ENCODE results near the gene BAIAP2. TPM values are rescaled to one million over a fixed set of nuclear protein-coding genes. Genes with fewer than 3 reads are reported as not detected.
"Not testable (repeated sequence)": the region's sequence is repeated elsewhere in the genome, so short reads cannot be mapped to it uniquely, and the experiment has no call there.

Gene BAIAP2
- polyA plus RNA-seq, 6 donors from 2014 or later = 0.19 to 6.1 (median 0.79) TPM

- Mint-ChIP-seq H3K4me3 (peak overlapping the region in 1 of 8 donors; percentile 16), H3K4me1 (peaks cover 11 to 14% (median 12%) of the 10 kb centered on the region in 3 donors), H3K27me3 (peaks cover 29 to 70% (median 44%) of the 10 kb centered on the region in 3 donors), H3K27ac (peak overlapping the region in 1 of 6 donors; percentile 56)
- DNase-seq; ATAC-seq (ENCODE audit: low read depth in 2 of 2); H3K9me3 Mint-ChIP-seq; H3K36me3 Mint-ChIP-seq: not testable (repeated sequence)
These were observed 4.6 kb upstream of the BAIAP2 start for GRCh38 chr17:81030312-81030711.

- ATAC-seq (ENCODE audit: low read depth in 2 of 2) (no peak), DNase-seq (no peak)
- H3K4me3 Mint-ChIP-seq = peak overlapping the region in 1 of 8 donors; percentile 16
- H3K4me1 Mint-ChIP-seq = peaks cover 14 to 18% (median 15%) of the 10 kb centered on the region in 3 donors
- peak overlapping the region in 1 of 6 donors; percentile 68 for H3K27ac Mint-ChIP-seq
- peaks cover 5 to 8% of the 10 kb centered on the region in 2 donors for H3K36me3 Mint-ChIP-seq
- peaks cover 0 to 6% (median 4%) of the 10 kb centered on the region in 7 donors for H3K9me3 Mint-ChIP-seq
- H3K27me3 Mint-ChIP-seq = peaks cover 29 to 72% (median 41%) of the 10 kb centered on the region in 3 donors
These were observed 4.0 kb upstream of the BAIAP2 start for GRCh38 chr17:81030741-81031565.

GRCh38 chr17:81031566-81032550, 3.1 kb upstream of the BAIAP2 start:
- Mint-ChIP-seq H3K27ac (no peak overlapping the region), H3K36me3 (peaks cover 3 to 4% of the 10 kb centered on the region in 2 donors), H3K27me3 (peaks cover 33 to 74% (median 35%) of the 10 kb centered on the region in 3 donors), H3K4me3 (peak overlapping the region in 5 of 8 donors; percentile 41 to 84 (median 50)), H3K4me1 (peaks cover 14 to 20% (median 15%) of the 10 kb centered on the region in 3 donors), H3K9me3 (peaks cover 0 to 4% (median 3%) of the 10 kb centered on the region in 7 donors)
- ATAC-seq (ENCODE audit: low read depth in 2 of 2) (no peak), DNase-seq (no peak)

- ATAC-seq (ENCODE audit: low read depth in 2 of 2) = no peak
- peak overlapping the region; percentile 56 to 92 (median 84) for H3K4me3 Mint-ChIP-seq
- H3K27ac Mint-ChIP-seq = peak overlapping the region in 1 of 6 donors; percentile 14
- H3K27me3 Mint-ChIP-seq = peaks cover 28 to 76% (median 36%) of the 10 kb centered on the region in 3 donors
- H3K4me1 Mint-ChIP-seq = peaks cover 14 to 20% (median 15%) of the 10 kb centered on the region in 3 donors
- no peak for DNase-seq
- H3K9me3 Mint-ChIP-seq = no peaks in the 10 kb centered on the region
- no peaks in the 10 kb centered on the region for H3K36me3 Mint-ChIP-seq
These were observed 2.1 kb upstream of the BAIAP2 start for GRCh38 chr17:81032641-81033480.

GRCh38 chr17:81033535-81034167, 1.3 kb upstream of the BAIAP2 start:
- Mint-ChIP-seq H3K27ac (peak overlapping the region in 2 of 6 donors; percentile 16 to 67), H3K36me3 (no peaks in the 10 kb centered on the region), H3K9me3 (no peaks in the 10 kb centered on the region), H3K4me3 (peak overlapping the region; percentile 76 to 92 (median 84)), H3K27me3 (peaks cover 28 to 82% (median 40%) of the 10 kb centered on the region in 3 donors), H3K4me1 (peaks cover 14 to 20% (median 15%) of the 10 kb centered on the region in 3 donors)
- no peak for ATAC-seq (ENCODE audit: low read depth in 2 of 2)
- no peak for DNase-seq

GRCh38 chr17:81034168-81034777, 678 bp upstream of the BAIAP2 start:
- peak; percentile 15 to 20 for ATAC-seq (ENCODE audit: low read depth in 2 of 2)
- Mint-ChIP-seq H3K4me1 (peaks cover 14 to 20% (median 15%) of the 10 kb centered on the region in 3 donors), H3K27ac (peak overlapping the region in 1 of 6 donors; percentile 67), H3K9me3 (no peaks in the 10 kb centered on the region), H3K27me3 (peaks cover 28 to 81% (median 34%) of the 10 kb centered on the region in 3 donors), H3K4me3 (peak overlapping the region; percentile 76 to 92 (median 86)), H3K36me3 (no peaks in the 10 kb centered on the region)
- DNase-seq = no peak

GRCh38 chr17:81035521-81036196, 708 bp downstream of the BAIAP2 start:
- DNase-seq (peak; percentile 17), ATAC-seq (ENCODE audit: low read depth in 2 of 2) (no peak)
- H3K9me3 Mint-ChIP-seq = no peaks in the 10 kb centered on the region
- H3K36me3 Mint-ChIP-seq = no peaks in the 10 kb centered on the region
- H3K27me3 Mint-ChIP-seq = peaks cover 25 to 78% (median 33%) of the 10 kb centered on the region in 3 donors
- peak overlapping the region in 1 of 6 donors; percentile 19 for H3K27ac Mint-ChIP-seq
- peak overlapping the region; percentile 71 to 91 (median 81) for H3K4me3 Mint-ChIP-seq
- H3K4me1 Mint-ChIP-seq = peaks cover 14 to 20% (median 15%) of the 10 kb centered on the region in 3 donors

GRCh38 chr17:81036197-81036941, 1.4 kb downstream of the BAIAP2 start:
- peaks cover 14 to 20% (median 15%) of the 10 kb centered on the region in 3 donors for H3K4me1 Mint-ChIP-seq
- H3K4me3 Mint-ChIP-seq = peak overlapping the region; percentile 66 to 91 (median 81)
- H3K9me3 Mint-ChIP-seq = no peaks in the 10 kb centered on the region
- H3K27me3 Mint-ChIP-seq = peaks cover 19 to 71% (median 33%) of the 10 kb centered on the region in 3 donors
- no peak for DNase-seq
- ATAC-seq (ENCODE audit: low read depth in 2 of 2) = no peak
- peak overlapping the region in 1 of 6 donors; percentile 29 for H3K27ac Mint-ChIP-seq
- no peaks in the 10 kb centered on the region for H3K36me3 Mint-ChIP-seq

- Mint-ChIP-seq H3K27me3 (peaks cover 17 to 63% (median 33%) of the 10 kb centered on the region in 3 donors), H3K4me1 (peaks cover 14 to 20% (median 15%) of the 10 kb centered on the region in 3 donors), H3K36me3 (no peaks in the 10 kb centered on the region), H3K9me3 (no peaks in the 10 kb centered on the region), H3K27ac (peak overlapping the region in 2 of 6 donors; percentile 44 to 58), H3K4me3 (peak overlapping the region in 5 of 8 donors; percentile 19 to 88 (median 78))
- no peak for ATAC-seq (ENCODE audit: low read depth in 2 of 2)
- no peak for DNase-seq
These were observed 2.3 kb downstream of the BAIAP2 start for GRCh38 chr17:81037026-81037797.

Measured in naive B cell (primary cell).